Measurements from ENCODE around the gene EPS8L3. TPM values are rescaled to one million over a fixed set of nuclear protein-coding genes. Genes with fewer than 3 reads are reported as not detected.

Gene EPS8L3
- polyA plus RNA-seq, 1 of the 3 experiments (the other 2 are of a cell fraction) = not detected

DNA sequence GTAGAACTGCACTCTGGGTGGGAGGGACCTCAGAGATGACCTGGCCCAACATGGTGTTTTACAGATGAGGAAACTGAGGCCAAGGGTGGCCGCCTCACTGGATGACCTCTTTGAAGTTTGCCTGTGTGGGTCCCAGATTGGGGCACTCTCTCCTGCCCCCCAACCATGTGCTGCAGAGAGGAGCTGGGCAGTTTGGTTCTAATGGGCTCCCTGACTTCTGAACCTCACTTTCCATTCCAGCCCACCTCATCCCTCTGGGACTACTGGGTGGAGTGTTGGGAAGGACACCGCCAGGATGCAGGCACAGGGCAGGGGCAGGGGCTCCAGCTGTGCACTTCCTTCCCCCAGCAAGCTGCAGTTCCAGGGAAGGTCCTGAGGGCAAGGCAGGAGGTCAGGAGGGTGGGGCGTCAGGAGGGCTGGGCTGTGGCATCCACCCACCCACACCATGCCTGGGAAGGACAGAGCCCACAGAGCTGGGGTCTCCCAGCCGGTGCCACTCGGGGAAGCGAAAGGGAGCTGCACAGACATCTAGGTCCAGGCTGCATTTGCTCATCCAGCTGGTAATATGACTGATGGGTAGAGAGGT is 10.3 kb upstream of the EPS8L3 start:
- ChIA-PET POLR2A (interaction anchor here (0.9 to 3.5 kb wide), 5 partner anchors 207 to 234 kb away, joined by 3 to 18 read pairs (median 3); partner anchors contain the start of genes AHCYL1 and GNAI3), CTCF (interaction anchor here (0.5 to 27.7 kb wide), 45 partner anchors 10 to 289 kb away, joined by 3 to 822 read pairs (median 5); partner anchors contain the start of genes AHCYL1, EPS8L3, GNAI3 and GSTM2)
- no peak for DNase-seq
- Histone ChIP-seq H3K27ac (ENCODE audit: low read depth in 2 of 2, low read length in 1 of 2) (no peak overlapping the region), H3K9me2 (no peaks in the 10 kb centered on the region), H3K4me1 (ENCODE audit: control insufficient read depth in 1 of 2, insufficient read depth in 2 of 2, low read depth in 1 of 2, low read length in 1 of 2) (peaks cover 0 to 19% of the 10 kb centered on the region in 2 experiments; a peak in 1 of 4 replicates), H3K9ac (no peak overlapping the region), H3K4me3 (ENCODE audit: low read depth in 2 of 2, low read length in 1 of 2) (no peak overlapping the region; a peak in 1 of 4 replicates), H2AFZ (ENCODE audit: low read depth) (peak overlapping the region; percentile 52; the same call in 1 of the 2 replicates), H3K27me3 (ENCODE audit: insufficient read depth) (no peaks in the 10 kb centered on the region), H3K9me3 (no peaks in the 10 kb centered on the region), H3K79me2 (ENCODE audit: insufficient read depth) (no peaks in the 10 kb centered on the region), H3K36me3 (replicated peaks in 1 of 2; ENCODE audit: control insufficient read depth in 1 of 2, insufficient read depth in 2 of 2, low read length in 1 of 2) (no peaks in the 10 kb centered on the region), H4K20me1 (ENCODE audit: insufficient read depth) (no peaks in the 10 kb centered on the region), H3K4me2 (no peak overlapping the region), H3F3A (replicated peaks; ENCODE audit: insufficient read depth) (no peaks in the 10 kb centered on the region)
- WGBS (ENCODE audit: low lambda C conversion rate) = no CpG with 5 or more reads among the region's 6 CpGs
- TF ChIP-seq YY1 (IDR thresholded peaks at IDR 0.05; ENCODE audit: low read depth) = no peak
- TF ChIP-seq REST (IDR thresholded peaks at IDR 0.05; ENCODE audit: low read depth, low read length) = no peak

DNA sequence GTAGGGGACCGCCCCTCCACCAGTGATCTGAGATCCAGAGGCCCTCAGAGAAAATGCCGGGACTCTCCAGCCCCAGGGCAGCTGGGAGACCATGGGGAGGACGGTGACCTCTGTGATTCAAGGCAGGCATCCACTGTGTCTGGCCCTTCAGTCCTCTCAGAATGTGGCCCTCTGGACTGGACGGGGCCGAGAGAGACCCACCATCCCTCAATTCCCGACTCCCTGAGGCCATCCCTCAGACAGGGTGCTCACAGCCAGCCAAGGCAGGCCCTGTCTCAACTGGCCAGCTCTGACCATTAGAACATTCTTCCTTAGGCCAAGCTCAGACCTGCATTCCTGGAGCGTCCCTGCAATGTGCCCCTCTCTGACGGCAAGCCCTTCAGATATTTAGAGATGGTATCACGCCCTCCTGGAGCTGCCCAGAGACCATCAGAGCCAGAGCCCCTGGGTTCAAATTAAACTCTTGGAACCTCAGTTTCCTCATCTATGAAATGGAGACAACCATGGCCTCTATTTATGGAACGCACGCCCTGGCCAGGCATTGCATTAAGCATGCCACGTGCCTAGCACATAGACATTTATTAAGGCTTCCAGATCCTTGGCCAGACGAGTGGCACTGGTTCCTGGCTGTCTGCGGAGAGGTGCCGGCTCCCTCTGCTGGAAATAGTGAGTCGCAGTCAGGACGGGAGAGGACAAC is 9.6 kb upstream of the EPS8L3 start:
- Histone ChIP-seq H3K9ac (no peak overlapping the region), H3K4me3 (ENCODE audit: low read depth in 2 of 2, low read length in 1 of 2) (no peak overlapping the region; a peak in 1 of 4 replicates), H3K27ac (ENCODE audit: low read depth in 2 of 2, low read length in 1 of 2) (no peak overlapping the region), H3K27me3 (ENCODE audit: insufficient read depth) (no peaks in the 10 kb centered on the region), H2AFZ (ENCODE audit: low read depth) (no peak overlapping the region), H3F3A (replicated peaks; ENCODE audit: insufficient read depth) (no peaks in the 10 kb centered on the region), H3K4me2 (no peak overlapping the region), H4K20me1 (ENCODE audit: insufficient read depth) (no peaks in the 10 kb centered on the region), H3K4me1 (ENCODE audit: control insufficient read depth in 1 of 2, insufficient read depth in 2 of 2, low read depth in 1 of 2, low read length in 1 of 2) (peaks cover 0 to 19% of the 10 kb centered on the region in 2 experiments; a peak in 1 of 4 replicates), H3K36me3 (replicated peaks in 1 of 2; ENCODE audit: control insufficient read depth in 1 of 2, insufficient read depth in 2 of 2, low read length in 1 of 2) (no peaks in the 10 kb centered on the region), H3K9me3 (no peaks in the 10 kb centered on the region), H3K79me2 (ENCODE audit: insufficient read depth) (no peaks in the 10 kb centered on the region), H3K9me2 (no peaks in the 10 kb centered on the region)
- DNase-seq = peak; percentile 86
- WGBS (ENCODE audit: low lambda C conversion rate) = 34% methylated on average over 13 of the region's 17 CpGs
- ChIA-PET POLR2A (interaction anchor here (1.1 to 3.5 kb wide), 3 partner anchors 212 to 227 kb away, joined by 3 to 18 read pairs (median 15); partner anchors contain the start of genes AHCYL1 and GNAI3), CTCF (interaction anchor here (0.6 to 27.7 kb wide), 37 partner anchors 10 to 276 kb away, joined by 3 to 822 read pairs (median 5); partner anchors contain the start of genes AHCYL1, EPS8L3, GNAI3 and GSTM2)
- no peak for TF ChIP-seq EP300 (IDR thresholded peaks at IDR 0.05; ENCODE audit: borderline replicate concordance in 1 of 2, low read depth in 1 of 2, low read length in 1 of 2)
- peak; percentile 66 for TF ChIP-seq RCOR1 (IDR thresholded peaks at IDR 0.05; ENCODE audit: low read length)
- no peak for TF ChIP-seq GATA2 (CRISPR knock-in tag; IDR thresholded peaks at IDR 0.05)
- TF ChIP-seq MAX (IDR thresholded peaks at IDR 0.05; ENCODE audit: low read depth) = peak; percentile 89
- TF ChIP-seq MXI1 (IDR thresholded peaks at IDR 0.05; ENCODE audit: low read depth, low read length) = peak; percentile 95
- TF ChIP-seq TCF12 (IDR thresholded peaks at IDR 0.05) = no peak
- peak; percentile 92 for TF ChIP-seq CTCF (IDR thresholded peaks at IDR 0.05)
- TF ChIP-seq SMC3 (IDR thresholded peaks at IDR 0.05; ENCODE audit: low read depth, low read length) = peak; percentile 98
- TF ChIP-seq RXRA (IDR thresholded peaks at IDR 0.05; ENCODE audit: borderline replicate concordance, low read depth) = no peak
- TF ChIP-seq RAD21 (IDR thresholded peaks at IDR 0.05; ENCODE audit: low read length) = peak; percentile 98
